HG03460 (cell line): ENCODE data around the gene DOK6.
"Not testable (repeated sequence)": the region's sequence is repeated elsewhere in the genome, so short reads cannot be mapped to it uniquely, and the experiment has no call there.

Experiments used
- ATAC-seq: cut with Tn5 transposase; IDR thresholded peaks from one replicate; pipeline ENCODE4 v1.9.1; 2021; ENCODE audit not compliant: unreplicated experiment

DOK6 gene

GRCh38 chr18:69787825-69788547 lies 387.3 kb downstream of the DOK6 start:
- ATAC-seq: no peak

GRCh38 chr18:69789794-69790193 lies 389.1 kb downstream of the DOK6 start:
- ATAC-seq: no peak

GRCh38 chr18:69790649-69791048 lies 390.0 kb downstream of the DOK6 start:
- ATAC-seq: no peak

- no peak for ATAC-seq
Measured at GRCh38 chr18:69795791-69796190, 395.1 kb downstream of the DOK6 start.

GRCh38 chr18:69804776-69805501 lies 404.3 kb downstream of the DOK6 start:
- no peak for ATAC-seq

GRCh38 chr18:69808399-69808798 lies 407.7 kb downstream of the DOK6 start:
- no peak for ATAC-seq

GRCh38 chr18:69813559-69813958 lies 412.9 kb downstream of the DOK6 start:
- no peak for ATAC-seq

- ATAC-seq: no peak
Measured at GRCh38 chr18:69814861-69815385, 414.2 kb downstream of the DOK6 start.

GRCh38 chr18:69817335-69817940 lies 416.8 kb downstream of the DOK6 start:
- no peak for ATAC-seq

DNA sequence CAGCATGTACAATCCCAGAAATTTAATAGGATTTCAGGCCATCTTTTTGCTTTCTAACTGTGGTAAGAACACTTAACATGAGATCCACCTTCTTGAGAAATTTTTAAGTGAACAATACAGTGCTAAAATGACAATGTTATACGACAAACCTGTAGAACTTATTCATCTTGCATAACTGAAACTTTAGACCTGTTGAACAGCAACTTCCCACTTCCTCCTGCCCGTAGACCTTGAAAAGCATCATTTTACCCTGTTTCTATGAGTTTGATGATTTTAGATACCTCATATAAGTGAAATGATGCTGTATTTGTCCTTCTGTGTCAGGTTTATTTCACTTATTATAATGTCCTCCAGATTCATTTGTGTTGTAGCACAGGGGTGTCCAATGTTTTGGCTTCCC lies 418.8 kb downstream of the DOK6 start:
- no peak for ATAC-seq

DNA sequence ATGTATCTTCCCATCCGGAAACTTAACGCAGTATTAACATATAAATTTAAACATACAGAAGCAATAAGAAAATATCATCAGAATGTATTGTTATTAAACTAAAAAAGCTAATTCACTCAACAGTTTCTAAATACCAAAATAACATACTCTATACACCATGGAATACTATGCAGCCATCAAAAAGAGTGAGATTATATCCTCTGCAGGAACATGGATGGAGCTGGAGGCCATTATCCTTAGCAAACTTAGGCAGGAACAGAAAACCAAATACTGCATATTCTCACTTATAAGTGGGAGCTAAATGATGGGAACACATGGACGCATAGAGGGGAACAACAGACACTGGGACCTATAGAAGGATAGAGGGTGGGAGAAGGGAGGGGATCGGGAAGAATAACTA lies 419.9 kb downstream of the DOK6 start:
- no peak for ATAC-seq

DNA sequence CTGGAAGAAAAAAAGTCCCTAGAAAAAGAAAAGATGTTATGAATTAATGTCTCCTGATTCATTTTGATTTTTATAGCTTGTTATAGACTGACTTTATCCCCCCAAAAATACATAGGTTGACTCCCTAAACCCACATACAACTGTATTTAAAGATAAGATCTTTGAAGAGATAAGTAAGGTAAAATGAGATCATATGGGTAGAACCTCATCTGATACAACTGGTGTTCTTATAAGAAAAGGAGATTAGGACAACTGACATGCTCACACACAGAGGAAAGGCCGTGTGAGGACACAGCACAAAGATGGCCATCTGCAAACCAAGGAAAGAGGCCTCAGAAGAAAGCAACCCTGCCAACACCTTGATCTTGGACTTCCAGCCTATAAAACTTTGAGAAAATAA lies 429.5 kb downstream of the DOK6 start:
- ATAC-seq: no peak

DNA sequence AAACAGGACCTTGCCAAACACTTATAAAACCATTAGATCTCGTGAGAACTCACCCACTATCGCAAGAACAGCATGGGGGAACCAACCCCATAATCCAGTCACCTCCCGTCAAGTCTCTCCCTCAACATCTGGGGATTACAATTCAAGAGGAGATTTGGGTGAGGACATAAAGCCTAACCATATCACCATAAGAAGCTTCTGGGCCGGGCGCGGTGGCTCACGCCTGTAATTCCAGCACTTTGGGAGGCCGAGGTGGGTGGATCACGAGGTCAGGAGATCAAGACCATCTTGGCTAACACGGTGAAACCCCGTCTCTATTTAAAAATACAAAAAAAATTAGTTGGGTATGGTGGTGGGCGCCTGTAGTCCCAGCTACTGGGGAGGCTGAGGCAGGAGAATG lies 434.3 kb downstream of the DOK6 start:
- not testable (repeated sequence) for ATAC-seq

DNA sequence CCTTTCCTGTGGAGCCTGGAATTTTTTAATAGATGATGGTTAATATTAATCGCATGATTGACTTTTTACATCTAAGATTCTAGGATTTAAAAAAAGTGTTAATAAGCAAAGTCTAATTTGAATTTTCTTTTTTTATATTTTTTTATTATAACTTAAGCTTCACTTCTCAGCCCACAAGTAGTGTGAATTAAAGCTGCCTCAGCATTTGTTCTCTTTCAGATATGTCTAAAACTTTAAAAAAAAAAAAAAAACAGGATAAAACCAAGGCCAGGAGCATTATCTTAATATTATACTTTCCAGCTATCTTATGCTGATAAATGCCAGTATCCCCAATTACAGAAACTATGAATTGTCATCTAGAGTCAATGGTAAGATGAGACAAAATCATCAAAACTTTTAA lies 437.3 kb downstream of the DOK6 start:
- no peak for ATAC-seq

- ATAC-seq: no peak
Measured at GRCh38 chr18:69838620-69839411, 438.1 kb downstream of the DOK6 start.

DNA sequence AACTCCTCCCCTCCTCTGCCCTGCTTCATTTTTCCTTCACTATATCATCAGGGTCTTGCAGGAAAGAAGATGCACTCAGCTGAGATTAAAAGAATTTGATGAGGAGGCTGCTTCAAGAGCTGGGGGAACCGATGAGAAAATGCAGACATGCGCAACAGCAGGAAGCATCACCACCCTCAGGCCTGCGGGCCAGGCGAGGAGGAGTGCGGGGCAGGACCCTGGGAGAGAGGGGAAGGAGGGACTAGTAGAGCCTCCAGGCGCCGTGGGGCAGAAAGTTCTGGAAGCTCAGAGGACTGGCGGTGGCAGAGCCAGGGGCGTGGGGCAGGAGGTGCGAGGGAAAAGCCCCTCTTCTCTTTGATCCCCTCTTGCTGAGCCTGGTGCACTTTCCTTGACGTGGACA lies 438.8 kb downstream of the DOK6 start:
- no peak for ATAC-seq

DNA sequence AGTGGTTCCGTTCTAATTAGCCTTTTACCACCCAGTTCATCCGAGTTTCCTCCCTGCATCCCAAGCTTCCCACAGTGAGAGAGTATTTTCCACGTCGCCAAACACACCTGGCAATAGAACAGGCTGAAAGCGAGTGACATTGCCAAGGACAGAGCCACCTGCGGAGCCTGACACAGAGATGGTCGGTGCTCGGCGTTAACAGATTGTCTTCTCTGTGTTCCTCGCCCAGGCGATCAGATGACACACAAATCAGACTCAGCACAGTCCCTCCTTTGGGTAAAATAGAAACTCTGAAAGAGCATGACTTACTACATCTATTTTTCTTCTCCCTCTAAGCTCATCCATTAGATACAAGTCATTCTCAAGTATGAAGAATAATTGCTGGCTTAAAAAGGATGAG lies 439.3 kb downstream of the DOK6 start:
- no peak for ATAC-seq

DNA sequence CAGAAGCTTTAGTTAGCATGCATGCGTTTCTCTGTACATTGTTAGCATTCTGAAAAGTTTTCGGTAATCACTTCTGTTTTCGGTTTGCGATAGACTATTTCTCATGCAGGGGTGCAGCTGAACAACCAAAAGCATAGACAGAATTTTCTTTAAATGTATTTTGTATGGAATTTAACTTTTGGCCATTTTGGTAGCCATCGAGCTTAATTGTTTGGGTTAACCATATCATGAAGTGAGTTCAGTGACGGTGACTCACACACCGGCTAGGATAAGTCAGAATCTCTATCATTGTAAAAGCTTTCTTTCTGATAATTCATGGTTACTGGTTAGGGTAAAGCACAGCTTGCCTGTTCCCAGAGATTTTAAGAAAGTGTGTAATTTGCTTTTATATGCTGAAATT lies 439.8 kb downstream of the DOK6 start:
- no peak for ATAC-seq

- ATAC-seq: no peak
Measured at GRCh38 chr18:69841117-69841516, 440.4 kb downstream of the DOK6 start.

DNA sequence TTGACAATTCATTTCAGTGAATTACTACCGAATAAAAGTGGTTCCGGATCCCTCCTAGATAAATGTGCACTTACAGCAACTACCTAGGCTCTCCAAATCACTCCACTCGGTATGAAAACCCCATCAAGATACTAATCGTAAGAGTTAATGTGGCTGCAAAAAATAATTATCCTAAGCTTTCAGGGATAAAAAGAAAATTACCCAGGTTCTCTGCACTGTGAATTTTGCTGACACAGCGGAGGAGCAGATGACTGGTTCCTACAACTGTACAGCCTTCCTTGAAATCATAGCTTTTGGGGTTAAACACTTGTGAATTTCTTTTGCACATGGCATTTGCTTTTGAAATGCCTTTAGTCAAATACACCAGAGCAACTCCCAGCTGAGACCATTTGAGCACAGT lies 442.3 kb downstream of the DOK6 start:
- ATAC-seq: no peak

GRCh38 chr18:69844656-69845055 lies 444.0 kb downstream of the DOK6 start:
- no peak for ATAC-seq
